Activated CD8-positive, alpha-beta memory T cell treated with anti-CD3 and anti-CD28 coated beads, Interleukin-2, amount 50 U/mL, for 1 hour (primary cell): ENCODE measurements around the gene PARD6A.

Source experiments
- DNase-seq: peaks from one replicate; pipeline ENCODE4 v3.0.0-alpha.2; 2020; ENCODE audit errors: extremely low read depth

The PARD6A gene

DNA sequence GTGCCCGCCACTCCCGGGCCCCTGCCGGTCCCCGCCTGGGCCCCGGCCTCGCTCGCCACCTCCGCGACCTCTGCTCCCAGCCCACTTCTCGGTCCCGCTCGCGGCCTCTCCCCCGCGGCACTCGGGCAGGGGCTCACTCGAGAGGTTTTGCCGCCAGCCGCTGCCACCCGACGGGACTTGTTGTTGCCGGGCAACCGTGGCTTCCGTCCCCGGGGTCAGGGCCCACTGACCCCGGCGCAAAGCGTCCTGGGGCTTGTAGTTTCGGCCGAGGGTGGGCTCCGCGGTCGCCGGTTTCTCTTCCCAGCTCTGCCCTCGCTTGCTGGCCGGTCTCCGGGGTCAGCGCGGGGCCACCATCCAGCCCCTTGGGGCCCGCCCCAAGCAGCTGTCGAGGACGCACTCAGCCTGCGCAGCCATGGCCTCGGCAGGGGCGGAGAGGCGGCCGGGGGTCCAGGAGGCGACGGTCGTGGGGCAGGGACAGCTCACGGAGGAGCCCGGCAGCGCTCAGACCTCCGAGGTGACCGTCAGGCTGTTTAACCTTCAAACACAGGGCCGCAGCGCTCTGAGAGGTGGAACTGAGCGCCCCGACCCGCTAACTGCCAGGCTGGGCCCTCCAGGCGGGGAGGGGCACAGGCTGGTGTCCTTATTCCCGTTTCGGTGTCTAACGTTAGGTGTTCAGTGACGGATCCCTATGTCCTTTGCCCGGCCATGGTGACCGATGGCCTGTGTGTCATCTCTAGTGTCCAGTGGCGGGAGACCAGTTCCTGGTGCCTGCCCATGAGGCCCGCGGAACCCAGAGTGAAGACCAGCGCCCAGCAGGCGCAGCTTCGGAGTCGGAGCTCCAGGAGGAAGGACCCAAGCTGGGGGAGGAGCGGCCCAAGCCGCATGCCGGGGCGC lies 6.0 kb downstream of the PARD6A start, which contains the start of the genes C16orf86 and ENKD1:
TSS of gene C16orf86 (plus strand) at position 256 of the 894 bp plus-strand sequence. CDS start at position 413, 157 bp downstream.
TSS of gene ENKD1 (minus strand) at position 192 of the 894 bp plus-strand sequence. CDS start 308 bp downstream, outside the sequence.
- peak; percentile 60 for DNase-seq

DNA sequence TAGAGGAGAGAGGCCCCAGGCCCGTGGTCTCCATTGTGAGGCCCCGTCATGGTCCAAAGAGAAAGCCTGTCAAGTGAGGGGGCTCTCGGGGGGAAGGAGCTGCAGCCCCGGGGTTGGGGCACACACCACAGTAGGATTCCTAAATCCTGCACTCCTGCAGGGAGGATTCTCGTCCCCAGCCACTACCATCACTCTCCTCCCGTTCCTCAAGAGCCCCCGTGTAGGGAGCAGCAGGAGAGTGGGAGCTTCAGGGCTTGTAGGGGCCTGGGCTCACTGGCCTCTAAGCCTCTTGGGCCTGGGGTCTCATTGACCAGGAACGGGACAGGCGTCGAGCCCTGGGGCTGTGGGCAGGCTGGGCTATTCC lies 6.7 kb downstream of the PARD6A start:
- no peak for DNase-seq

DNA sequence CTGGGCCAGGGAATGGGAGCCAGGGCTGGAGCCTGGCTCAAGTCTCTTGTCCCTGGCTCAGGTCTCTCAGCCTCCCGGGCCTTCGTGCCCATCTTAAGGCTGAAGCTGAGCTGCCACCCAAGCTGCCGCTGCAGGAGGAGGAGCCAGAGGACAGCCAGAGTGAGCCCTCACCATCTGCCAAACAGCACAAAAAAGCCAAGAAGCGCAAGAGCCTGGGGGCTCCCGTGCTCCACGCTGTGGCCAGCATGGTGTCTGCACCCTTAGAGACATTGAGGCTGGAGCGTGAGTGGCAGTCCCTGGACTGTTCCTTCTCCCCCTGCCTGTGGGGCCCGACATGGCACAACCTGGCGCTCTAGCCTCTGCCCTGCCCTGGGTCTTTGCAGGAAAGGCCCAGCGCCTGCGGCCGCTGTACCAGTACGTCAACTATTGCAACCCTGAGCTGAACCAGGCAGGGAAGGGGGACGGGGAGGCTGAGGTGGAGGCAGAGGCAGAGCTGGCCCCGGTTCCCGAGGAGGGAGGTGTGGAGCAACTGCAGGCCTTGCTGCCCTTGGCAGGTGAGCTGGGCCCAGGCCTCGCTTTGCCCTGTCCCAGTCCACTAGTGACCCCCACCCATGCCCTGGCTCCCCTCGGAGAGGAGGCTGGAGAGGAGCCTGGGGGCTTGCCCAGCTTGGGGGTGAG lies 7.2 kb downstream of the PARD6A start:
- DNase-seq, result peak; percentile 72

DNA sequence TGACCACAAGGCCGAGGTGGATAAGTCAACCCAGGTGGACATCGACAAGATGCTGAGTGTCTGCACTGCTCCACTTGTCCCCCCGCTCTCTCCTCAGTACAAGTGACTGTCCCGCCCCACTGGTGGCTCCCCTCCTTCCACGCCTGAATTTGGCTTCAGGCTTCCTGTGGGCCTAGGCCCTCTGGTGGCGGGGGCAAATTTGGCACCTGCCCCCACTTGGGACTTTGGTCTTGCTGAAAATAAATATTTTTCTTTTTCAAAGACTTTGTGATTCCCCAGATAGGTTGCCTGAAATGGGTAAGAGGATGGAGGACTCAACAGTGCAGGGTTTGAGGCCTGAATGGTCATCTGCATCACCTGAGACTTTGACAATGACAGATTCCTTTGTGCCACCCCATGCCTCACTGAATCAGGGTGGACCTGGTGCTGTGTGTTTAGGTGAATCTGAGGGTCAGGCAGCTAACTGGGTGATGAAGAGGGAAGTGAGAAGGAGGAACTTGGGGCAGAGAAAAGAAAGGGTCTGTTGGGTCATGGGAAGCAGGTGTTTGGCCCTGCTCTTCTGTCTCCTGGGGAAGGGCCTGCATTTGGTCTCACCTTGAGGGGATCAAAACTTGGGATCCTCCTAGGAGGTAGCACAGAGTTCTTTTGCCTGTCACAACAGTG lies 7.9 kb downstream of the PARD6A start:
- no peak for DNase-seq

DNA sequence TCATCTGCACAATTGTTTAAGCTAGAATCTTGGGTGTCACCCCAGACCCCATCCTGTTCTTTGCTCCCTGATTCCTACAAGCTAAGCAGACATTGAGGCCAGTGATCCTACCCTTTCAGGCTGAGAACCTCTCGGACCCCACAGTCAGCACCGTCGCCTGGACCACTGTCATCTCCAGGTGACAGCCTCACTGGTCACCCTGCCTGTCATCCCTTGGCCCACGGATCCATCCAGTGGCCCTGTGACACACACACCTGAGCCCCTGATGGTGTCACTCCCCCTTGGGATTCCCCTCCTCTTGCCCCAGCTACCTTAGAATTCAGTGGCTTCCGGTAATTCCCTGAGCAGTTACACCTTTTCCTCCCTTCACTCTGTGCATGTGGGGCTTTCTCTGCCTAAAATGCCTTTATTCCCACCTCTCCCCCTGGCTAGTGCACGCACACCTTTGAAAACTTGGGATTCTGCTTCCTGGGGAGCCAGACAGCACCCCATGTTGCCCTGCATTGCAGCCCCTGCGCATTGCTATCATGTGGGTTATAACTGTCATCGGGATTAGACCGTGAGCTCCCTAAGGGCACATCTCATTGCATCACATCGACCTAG lies 8.8 kb downstream of the PARD6A start:
- DNase-seq, result no peak

DNA sequence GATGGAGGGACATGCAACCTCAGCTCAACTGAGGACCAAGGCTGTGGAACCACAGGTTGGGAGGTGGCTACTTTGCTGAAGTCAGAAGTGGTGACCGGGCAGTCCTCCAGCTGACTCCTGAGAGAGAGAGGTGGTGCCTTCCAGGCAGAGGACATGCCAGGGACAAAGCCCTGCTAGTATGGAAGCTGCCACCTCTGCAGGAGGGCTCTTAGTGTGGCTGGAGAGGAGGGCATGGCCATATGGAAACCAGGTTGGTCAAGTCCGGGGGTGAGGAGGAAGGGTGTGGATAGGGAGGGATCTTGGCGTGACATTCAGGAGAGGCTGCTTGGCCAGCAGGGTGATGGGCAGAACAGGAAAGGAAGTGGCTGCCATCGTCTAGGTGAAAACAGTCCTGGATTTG lies 11.5 kb downstream of the PARD6A start:
- DNase-seq, result no peak

DNA sequence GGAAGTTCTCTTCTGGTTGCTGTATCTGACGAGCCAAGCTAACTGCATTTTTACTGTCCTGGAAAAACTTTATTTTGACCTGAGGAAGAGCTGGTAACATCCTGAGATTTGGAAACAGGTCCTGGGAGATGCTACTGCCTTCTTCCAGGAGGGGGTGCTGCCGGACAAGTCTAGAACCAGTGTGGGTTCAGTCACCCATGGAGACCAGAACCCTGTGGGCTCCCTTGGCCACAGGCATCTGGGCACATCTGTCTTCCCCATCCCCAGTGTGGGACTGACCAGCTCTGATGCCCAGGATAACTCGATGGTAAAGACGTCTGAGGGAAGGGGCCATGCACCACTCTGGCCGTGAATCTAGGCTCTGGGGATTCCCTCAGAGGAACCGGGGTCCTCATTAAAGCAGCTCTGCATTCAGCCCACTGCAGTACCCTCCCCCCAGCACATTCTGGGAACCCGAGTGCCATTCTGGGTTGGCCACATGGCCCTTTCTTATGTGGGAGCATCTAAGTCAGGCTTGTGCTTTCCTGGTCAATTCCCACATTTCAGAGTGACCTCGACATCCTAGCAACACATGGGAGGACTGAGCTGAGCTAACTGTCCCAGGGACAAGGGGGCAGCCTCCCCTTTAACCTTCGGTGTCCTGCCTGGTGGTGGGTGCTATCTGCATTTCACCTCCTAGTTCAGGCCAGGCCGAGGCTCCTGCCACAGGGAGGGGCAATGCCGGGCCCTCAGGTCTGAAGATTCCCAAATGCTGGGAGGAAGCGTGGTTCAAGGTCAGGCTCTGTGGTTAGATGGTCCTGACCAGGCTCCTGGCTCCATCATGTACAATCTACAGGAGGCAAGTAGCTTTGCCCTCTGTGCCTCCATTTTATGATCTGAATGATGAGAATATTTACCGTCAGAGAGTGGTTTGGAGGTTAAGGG lies 12.2 kb downstream of the PARD6A start:
- DNase-seq, result no peak

DNA sequence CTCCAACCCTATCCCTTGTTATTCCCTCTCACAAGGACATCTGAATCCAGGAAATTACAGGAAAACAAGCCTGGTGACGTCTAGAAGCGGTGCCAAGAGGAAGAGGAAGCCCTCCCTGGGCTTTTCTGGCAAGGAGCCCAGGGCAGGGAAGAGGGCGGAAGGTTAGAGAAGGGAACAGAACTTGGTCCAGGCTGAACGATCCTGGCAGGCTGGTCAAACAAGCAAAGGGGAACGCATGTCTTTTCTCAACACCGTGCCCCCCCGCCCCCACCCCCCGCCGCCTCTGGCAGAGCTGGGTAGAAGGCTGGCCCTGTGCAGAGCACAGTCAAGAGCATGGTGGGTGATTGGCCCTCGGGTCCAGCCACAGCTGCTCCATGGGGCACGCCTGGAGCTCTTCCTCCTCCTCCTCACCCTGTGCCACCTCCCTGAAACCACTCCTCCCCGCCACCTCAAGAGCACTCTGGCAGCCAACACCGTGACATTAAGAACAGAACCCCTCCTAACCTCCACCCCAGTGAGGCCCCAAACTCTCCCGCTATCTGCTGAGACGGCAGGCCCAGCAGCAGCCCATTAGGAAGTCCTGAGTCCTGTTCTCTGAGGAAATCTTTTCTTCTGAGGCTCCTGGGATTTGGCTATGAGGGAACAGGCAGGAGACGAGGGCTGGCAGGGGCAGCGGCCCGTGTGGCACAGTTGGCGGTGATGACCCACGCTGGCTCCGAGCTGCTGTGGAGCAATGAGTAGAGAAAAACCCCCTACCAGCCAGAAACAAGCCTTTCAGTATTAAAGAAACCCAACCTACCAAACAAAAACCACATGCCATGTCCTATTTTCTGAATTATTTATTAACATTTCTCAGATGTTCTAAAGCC lies 13.2 kb downstream of the PARD6A start:
- no peak for DNase-seq

DNA sequence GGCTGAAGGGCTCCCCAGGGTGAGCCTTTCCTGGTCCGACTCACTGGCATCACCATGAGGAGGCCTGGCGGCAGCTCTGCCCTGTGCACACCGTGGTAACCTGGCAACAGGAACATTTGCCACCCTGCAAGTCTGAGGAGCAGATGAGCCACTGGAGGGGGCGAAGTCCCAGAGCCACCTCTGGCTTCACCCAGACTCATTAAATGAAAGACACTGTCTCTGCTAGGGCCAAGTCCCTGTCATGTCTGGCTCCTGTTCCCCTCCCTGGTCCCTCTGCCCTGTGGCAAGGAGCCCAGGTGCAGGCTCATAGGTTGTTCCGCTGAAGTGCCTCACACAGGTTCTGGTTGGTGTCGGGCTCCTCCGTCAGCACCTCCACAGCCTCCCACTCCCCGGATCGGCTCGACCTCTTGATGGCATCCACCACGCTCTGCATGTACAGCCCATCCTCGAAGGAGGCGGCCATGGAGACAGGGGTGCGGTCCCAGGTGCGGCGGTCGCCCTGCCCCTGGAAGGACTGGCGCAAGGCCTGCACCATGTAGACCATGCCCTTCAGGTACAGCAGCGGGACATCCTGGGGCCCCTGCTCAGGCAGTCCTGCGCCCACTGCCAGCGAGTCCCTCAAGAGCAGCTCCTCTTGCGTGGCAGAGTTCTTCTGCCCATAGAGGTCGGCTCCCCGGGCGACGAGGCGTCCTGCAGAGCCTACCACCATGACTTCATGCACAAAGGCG lies 14.3 kb downstream of the PARD6A start:
- no peak for DNase-seq

DNA sequence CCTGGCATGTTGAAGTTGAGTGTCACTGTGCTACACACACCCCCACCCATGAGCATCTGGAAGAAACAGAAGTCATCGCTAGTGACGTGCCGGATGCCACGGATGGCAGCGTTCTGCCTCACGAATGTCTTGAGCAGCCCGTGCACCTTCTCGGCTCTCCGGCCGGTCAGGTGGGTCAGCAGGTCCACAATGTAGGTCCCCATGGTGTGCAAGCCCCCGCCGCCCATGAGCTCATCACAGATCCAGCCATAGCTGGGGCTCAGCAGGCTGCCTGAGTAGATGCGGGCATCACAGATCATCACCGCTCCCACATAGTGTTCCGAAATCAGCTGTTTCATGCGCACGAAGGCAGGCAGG lies 14.8 kb downstream of the PARD6A start:
- no peak for DNase-seq

DNA sequence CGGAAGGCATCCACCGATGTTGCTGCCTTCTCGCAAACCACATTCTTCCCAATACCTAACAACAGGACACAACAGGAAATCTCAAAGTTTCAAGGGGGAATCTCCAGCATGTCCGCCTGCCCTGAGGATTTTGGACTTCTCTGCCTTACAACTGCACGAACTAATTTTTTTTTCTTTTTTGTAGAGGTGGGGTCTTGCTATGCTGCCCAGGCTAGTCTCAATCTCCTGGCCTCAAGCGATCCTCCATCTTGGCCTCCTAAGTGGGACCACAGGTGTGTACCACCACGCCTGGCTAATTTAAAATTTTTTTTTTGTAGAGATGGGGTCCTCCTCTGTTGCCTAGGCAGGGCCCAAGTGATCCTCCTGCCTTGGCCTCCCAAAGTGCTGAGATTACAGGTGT lies 15.2 kb downstream of the PARD6A start:
- no peak for DNase-seq

DNA sequence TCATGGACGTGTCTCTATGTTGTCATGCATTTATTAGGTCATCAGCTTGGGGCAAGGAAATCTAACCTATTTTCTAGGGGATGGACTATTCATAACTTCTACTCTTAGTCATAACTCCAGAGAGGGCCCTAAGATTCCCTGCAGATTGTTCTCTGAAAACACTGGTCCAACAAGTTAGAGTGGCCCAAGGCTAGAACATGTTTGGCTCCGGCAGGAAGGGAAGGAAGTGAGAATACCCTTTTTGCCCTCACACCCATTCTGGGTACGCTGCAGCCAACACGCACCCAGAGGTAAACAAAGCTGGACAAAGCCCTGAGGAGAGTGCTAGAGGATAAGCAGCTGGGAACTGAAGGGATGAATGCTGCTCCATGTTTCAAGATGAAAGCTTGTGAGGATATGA lies 15.8 kb downstream of the PARD6A start:
- no peak for DNase-seq

DNA sequence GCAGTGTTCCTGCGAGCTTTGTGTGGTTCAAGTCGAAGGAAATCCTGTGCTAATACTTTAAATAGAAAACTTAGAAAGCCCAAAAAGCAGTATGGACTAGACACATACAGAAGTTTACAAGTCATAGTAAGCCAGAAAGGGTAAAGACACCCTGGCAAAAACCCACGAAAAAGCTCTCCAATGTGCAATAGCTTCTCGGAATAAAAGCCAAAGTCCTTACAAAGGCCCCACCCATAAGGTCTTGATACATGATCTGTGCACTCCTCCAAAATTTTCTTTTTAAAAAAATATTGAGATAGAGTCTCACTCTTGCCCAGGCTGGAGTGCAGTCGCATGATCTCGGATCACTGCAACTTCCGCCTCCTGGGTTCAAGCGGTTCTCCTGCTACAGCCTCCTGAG lies 16.2 kb downstream of the PARD6A start:
- DNase-seq, result no peak

DNA sequence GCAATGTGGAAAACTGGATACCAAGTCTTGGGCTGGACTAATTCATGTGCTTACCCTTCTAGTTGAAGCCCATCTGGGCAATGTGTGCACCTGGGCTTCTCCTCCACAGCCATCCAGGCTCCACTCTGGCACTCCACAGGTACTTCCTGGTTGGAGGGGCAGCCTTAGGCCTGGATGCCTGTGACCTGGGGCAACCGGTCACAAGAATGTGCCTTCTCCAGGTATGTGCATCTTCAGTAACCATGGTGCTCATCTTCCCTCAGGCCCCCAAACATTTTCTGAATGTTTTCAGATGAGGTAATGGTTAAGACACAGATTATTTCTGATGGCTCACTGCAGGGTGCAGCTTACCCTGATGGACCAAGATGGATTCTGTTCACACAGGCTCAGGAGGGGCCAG lies 17.0 kb downstream of the PARD6A start:
- DNase-seq, result no peak

DNA sequence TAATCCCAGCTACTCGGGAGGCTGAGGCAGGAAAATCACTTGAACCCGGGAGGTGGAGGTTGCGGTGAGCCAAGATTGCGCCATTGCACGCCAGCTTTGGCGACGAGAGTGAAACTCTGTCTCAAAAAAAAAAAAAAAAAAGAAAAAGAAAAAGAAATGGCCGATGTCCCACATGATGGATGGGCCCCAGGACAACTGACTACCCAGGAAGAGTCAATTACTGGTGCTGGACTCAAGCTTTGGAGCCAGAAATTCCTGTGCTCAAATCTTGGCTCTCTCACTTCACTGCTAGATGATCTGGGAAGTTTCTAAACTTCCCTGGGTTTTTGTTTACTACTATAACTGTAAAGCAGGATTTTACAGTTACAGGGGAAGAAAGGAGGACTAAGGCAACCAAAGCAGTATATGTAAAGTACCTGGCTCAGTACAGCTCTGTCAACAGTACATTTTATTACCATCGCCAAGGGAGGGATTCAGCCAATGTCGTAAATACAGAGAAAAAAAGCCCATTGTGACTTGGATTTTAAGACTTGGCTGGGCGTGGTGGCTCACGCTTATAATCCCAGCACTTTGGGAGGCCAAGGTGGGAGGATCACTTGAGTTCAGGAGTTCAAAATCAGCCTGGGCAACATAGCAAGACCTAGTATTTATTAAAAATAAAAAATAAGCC lies 17.7 kb downstream of the PARD6A start:
- DNase-seq, result no peak

DNA sequence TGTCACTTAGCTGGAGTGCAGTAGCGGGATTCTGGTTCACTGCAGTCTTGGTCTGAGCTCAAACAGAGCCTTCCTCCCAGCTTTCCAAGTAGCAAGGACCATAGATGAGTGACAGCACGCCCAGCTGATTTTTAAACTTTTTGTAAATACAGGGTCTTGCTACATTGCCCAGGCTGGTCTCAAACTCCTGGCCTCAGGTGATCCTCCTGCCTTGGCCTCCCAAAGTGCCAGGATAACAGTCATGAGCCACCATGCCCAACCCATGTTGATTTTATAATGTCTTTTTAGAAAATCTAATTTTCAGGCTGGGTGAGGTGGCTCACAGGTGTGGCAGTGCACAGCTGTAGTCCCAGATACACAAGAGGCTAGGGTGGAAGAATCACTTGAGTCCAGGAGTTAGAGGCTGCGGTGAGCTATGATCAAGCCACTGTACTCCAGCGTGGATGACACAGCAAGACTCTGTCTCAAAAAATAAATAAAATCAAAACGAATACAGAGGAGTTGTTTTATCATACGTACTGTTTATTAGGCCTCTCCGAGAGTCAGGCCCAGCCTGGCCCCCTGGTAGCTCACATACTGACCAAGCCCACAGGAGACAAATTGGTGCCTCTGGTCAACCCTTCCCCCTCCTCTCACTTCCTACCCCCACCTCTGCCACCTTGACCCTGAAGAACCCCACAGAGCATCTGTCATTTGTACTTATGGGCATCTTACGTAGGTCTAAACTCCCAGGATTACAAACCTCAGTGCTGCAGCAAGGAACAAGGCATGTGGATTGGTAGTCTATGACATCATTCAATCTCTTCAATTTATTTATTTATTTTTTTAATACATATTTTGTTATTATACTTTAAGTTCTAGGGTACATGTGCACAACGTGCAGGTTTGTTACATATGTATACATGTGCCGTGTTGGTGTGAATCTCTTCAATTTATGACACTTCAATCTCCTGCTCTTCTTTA lies 19.5 kb downstream of the PARD6A start:
- no peak for DNase-seq

DNA sequence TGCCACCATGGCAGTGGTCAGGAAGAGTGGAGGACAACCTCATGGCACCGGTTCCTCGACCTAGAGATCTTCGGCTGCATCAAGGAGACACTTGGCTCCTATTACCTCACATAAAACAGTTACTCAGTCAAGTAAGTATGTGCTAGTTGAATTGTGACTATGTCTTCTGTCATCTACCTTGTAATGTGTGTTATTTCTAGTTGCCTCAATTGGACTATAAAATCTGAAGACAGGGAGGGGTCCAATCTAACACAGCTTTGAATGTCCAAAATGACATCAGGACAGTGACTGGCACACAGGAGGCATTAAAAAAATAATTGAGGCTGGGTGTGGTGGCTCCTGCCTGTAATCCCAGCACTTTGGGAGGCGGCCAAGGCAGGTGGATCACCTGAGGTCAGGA lies 23.0 kb downstream of the PARD6A start:
- DNase-seq, result no peak
